Endothelial cell of umbilical vein (primary cell): ENCODE measurements around the gene KIF21B. TPM values are rescaled to one million over a fixed set of nuclear protein-coding genes. Genes with fewer than 3 reads are reported as not detected.

Experiments
- BruUV-seq: library from RNA; stranded (reverse); fragments of 400-500 nt; replicated peaks from 2 replicates; lab custom pipeline; 2021; lab: Mats Ljungman, UMichigan
- CTCF ChIA-PET: fragments of 300-600, 350-600 bp; sonication (Branson Sonifier 250); formaldehyde crosslinking; loops from one replicate; lab custom pipeline; 2021; ENCODE audit warnings: antibody characterized with exemption, inconsistent platforms; lab: Charles Lee
- POLR2A ChIA-PET: fragments of 300-600, 350-600 bp; sonication (Branson Sonifier 250); formaldehyde crosslinking; loops from one replicate; lab custom pipeline; 2021; ENCODE audit warnings: antibody characterized with exemption, inconsistent platforms; lab: Charles Lee
- DNase-seq: peaks from one replicate; pipeline ENCODE4 v3.0.0-alpha.2; 2011; ENCODE audit warnings: low read depth, low spot score
- FAIRE-seq: peaks from 2 replicates; lab custom pipeline; 2011; peaks lifted over from hg19 to GRCh38; lab: Jason Lieb, UNC
- H2AFZ ChIP-seq: 2 replicates; pipeline ENCODE4 v1.6.0; 2012; ENCODE audit warnings: low read depth, low read length, control low read depth, inconsistent platforms
- H3K27ac ChIP-seq: 2 replicates; pipeline ENCODE4 v1.5.1; 2011; ENCODE audit warnings: low read depth, mild to moderate bottlenecking, control low read depth, low read length, moderate library complexity; ENCODE audit not compliant: insufficient read depth
- H3K27me3 ChIP-seq, 2 experiments: 2 replicates each; pipeline versions ENCODE4 v1.6.0 to v1.6.1; 2011; ENCODE audit warnings: low read length in 2 of 2, mixed read lengths in 1 of 2; ENCODE audit not compliant: control insufficient read depth in 2 of 2, insufficient read depth in 2 of 2
- H3K36me3 ChIP-seq, 2 experiments: 2 replicates in 1 of 2; 3 replicates in 1 of 2; pipeline ENCODE4 v1.5.1; 2011; ENCODE audit warnings: low read length in 2 of 2, mild to moderate bottlenecking in 1 of 2, moderate library complexity in 1 of 2; ENCODE audit not compliant: control insufficient read depth in 2 of 2, insufficient read depth in 2 of 2; ENCODE audit errors: extremely low read depth in 1 of 2
- H3K4me1 ChIP-seq: 3 replicates; pipeline ENCODE4 v1.5.1; 2011; ENCODE audit warnings: mild to moderate bottlenecking, low read length; ENCODE audit not compliant: control insufficient read depth, insufficient read depth; ENCODE audit errors: extremely low read depth
- H3K4me2 ChIP-seq: 2 replicates; pipeline ENCODE4 v1.6.1; 2011; ENCODE audit warnings: low read length, control low read depth, mixed read lengths; ENCODE audit not compliant: insufficient read depth
- H3K4me3 ChIP-seq, 3 experiments: fragments of 200-600 bp in 1 of 3; sonication (generic), shearing (Covaris generic) in 1 of 3; replicated peaks in 1 of 3; 2 replicates each; pipeline ENCODE4 v1.5.1; 2011 to 2016; ENCODE audit warnings: control low read depth in 3 of 3, low read length in 3 of 3, mild to moderate bottlenecking in 2 of 3, inconsistent platforms in 1 of 3, low read depth in 1 of 3, moderate library complexity in 1 of 3; ENCODE audit not compliant: insufficient read depth in 1 of 3
- H3K79me2 ChIP-seq: 2 replicates; pipeline ENCODE4 v1.6.0; 2012; ENCODE audit warnings: low read length, inconsistent platforms; ENCODE audit not compliant: control insufficient read depth, insufficient read depth
- H3K9ac ChIP-seq: replicated peaks from 2 replicates; pipeline ENCODE3; 2011; ENCODE audit warnings: low read length, control low read depth; ENCODE audit not compliant: insufficient read depth; ENCODE audit errors: extremely low read depth
- H3K9me1 ChIP-seq: replicated peaks from 3 replicates; pipeline ENCODE4 v1.6.0; 2011; ENCODE audit warnings: mild to moderate bottlenecking, low read length; ENCODE audit not compliant: control insufficient read depth, insufficient read depth; ENCODE audit errors: extremely low read depth
- H3K9me3 ChIP-seq: replicated peaks from 2 replicates; pipeline ENCODE4 v1.5.1; 2012; ENCODE audit warnings: low read length, inconsistent platforms; ENCODE audit not compliant: control insufficient read depth, insufficient read depth
- H4K20me1 ChIP-seq: replicated peaks from 2 replicates; pipeline ENCODE3; 2011; ENCODE audit warnings: mild to moderate bottlenecking, low read length; ENCODE audit not compliant: control insufficient read depth, insufficient read depth; ENCODE audit errors: extremely low read depth
- CTCF ChIP-seq, 2 donors: IDR thresholded peaks; 1 replicate in 1 of 2; 2 replicates in 1 of 2; pipeline ENCODE4 v1.5.1; 2011; ENCODE audit warnings: low read length in 2 of 2, mild to moderate bottlenecking in 2 of 2, moderate library complexity in 2 of 2, control low read depth in 1 of 2, inconsistent platforms in 1 of 2, low read depth in 1 of 2; ENCODE audit not compliant: insufficient read depth in 1 of 2; ENCODE audit errors: extremely low read depth in 1 of 2
- EZH2 ChIP-seq: IDR thresholded peaks from 2 replicates; pipeline ENCODE4 v1.6.1; 2012; ENCODE audit warnings: borderline replicate concordance, low read depth, mild to moderate bottlenecking, moderate library complexity, low read length, inconsistent platforms; ENCODE audit not compliant: severe bottlenecking
- FOS ChIP-seq: IDR thresholded peaks from 2 replicates; pipeline ENCODE4 v1.6.1; 2011; ENCODE audit warnings: mild to moderate bottlenecking, low read length, moderate library complexity, borderline replicate concordance; ENCODE audit not compliant: insufficient read depth
- GATA2 ChIP-seq: IDR thresholded peaks from 2 replicates; pipeline ENCODE4 v1.7.0; 2011; ENCODE audit warnings: low read depth, mild to moderate bottlenecking, moderate library complexity, mixed read lengths, low read length; ENCODE audit not compliant: insufficient read length, insufficient read depth
- JUN ChIP-seq: IDR thresholded peaks from 2 replicates; pipeline ENCODE4 v1.6.1; 2011; ENCODE audit warnings: borderline replicate concordance, low read depth; ENCODE audit not compliant: insufficient read length, insufficient read depth
- MAX ChIP-seq: IDR thresholded peaks from 2 replicates; pipeline ENCODE4 v1.6.1; 2011; ENCODE audit not compliant: insufficient read depth, insufficient read length
- MYC ChIP-seq: IDR thresholded peaks from one replicate; pipeline ENCODE4 v1.6.1; 2011; ENCODE audit warnings: mild to moderate bottlenecking, low read depth, low read length
- POLR2A ChIP-seq: IDR thresholded peaks from 2 replicates; pipeline ENCODE4 v1.6.1; 2012; ENCODE audit warnings: low read depth, mild to moderate bottlenecking, control low read depth, low read length
- POLR2AphosphoS5 ChIP-seq: IDR thresholded peaks from 2 replicates; pipeline ENCODE4 v1.6.1; 2012; ENCODE audit warnings: low read depth, mild to moderate bottlenecking, control low read depth, low read length, moderate library complexity; ENCODE audit not compliant: insufficient read depth
- dilution Hi-C: fragments of 300-500 bp; cut with MboI; formaldehyde crosslinking; loops from one replicate; pipeline ENCODE4 v1.15.0; 2019; ENCODE audit warnings: low sequenced_read_pairs; ENCODE audit not compliant: extremely low pct_ligation_motif_present
- intact Hi-C: fragments of 100-400 bp; cut with micrococcal nuclease; formaldehyde crosslinking; loops from one replicate; pipeline ENCODE4 v1.10.0; 2022
- polyA plus RNA-seq, 4 experiments: library from polyadenylated mRNA; depleted of rRNA in 3 of 4; stranded (reverse) in 3 of 4; unstranded in 1 of 4; fragments of >200 nt; gene quantifications; 2 replicates each; pipeline versions ENCODE4 v1.2.1 to v1.2.3, GENCODE V29; 2011 to 2012; ENCODE audit warnings: missing spikeins in 1 of 4
- total RNA-seq: library from RNA; stranded (reverse); gene quantifications from 2 replicates; pipeline ENCODE4 v1.2.3, GENCODE V29; 2021

The KIF21B gene
- total and polyA plus RNA-seq, 2 donors (not counting 3 experiments of a cell fraction or from before 2014, with no cell fraction given) = 1.9 to 4.4 TPM

GRCh38 chr1:200998323-200998722, 25.2 kb downstream of the KIF21B start:
- FAIRE-seq = no peak
- CTCF ChIA-PET = interaction anchor here (1.2 to 1.6 kb wide), 2 partner anchors 17 to 27 kb away, joined by 5 to 6 read pairs; no protein-coding TSS in a partner anchor
- dilution Hi-C loops = no loop called here

More at GRCh38 chr1:200998323-200998722, 25.2 kb downstream of the KIF21B start:
- H2AFZ ChIP-seq = no peak overlapping the region
- TF ChIP-seq MYC (no peak), POLR2A (no peak), MAX (no peak), JUN (no peak), FOS (no peak), GATA2 (no peak), POLR2AphosphoS5 (no peak), EZH2 (no peak), CTCF (IDR thresholded peaks at IDR 0.05; ENCODE audit: extremely low read depth in 1 of 2, insufficient read depth in 1 of 2, low read depth in 1 of 2, low read length in 2 of 2) (no peak)
- no peaks in the 10 kb centered on the region for H3K27me3 ChIP-seq
- intact Hi-C loops = no loop called here
- no peak overlapping the region for H3K9ac ChIP-seq
- no peak overlapping the region for H3K4me3 ChIP-seq
- POLR2A ChIA-PET = no interaction called here
- no peak overlapping the region for H3K27ac ChIP-seq
- no peaks in the 10 kb centered on the region for H3K4me1 ChIP-seq
- no peak overlapping the region for H3K4me2 ChIP-seq
- no peaks in the 10 kb centered on the region for H3K9me3 ChIP-seq
- no peaks in the 10 kb centered on the region for H4K20me1 ChIP-seq
- no peaks in the 10 kb centered on the region for H3K9me1 ChIP-seq
- H3K79me2 ChIP-seq = no peaks in the 10 kb centered on the region
- BruUV-seq = no TSS peak
- DNase-seq = no peak
- H3K36me3 ChIP-seq = no peaks in the 10 kb centered on the region
